Progenitor cell of endocrine pancreas (in vitro differentiated cells): ENCODE data around the gene SLIT3. TPM values are rescaled to one million over a fixed set of nuclear protein-coding genes. Genes with fewer than 3 reads are reported as not detected.

ENCODE experiments used
- DNase-seq: peaks from one replicate; pipeline ENCODE4 v3.0.0; 2021; ENCODE audit warnings: low spot score; ENCODE audit not compliant: unreplicated experiment
- H3K27ac Mint-ChIP-seq: 2 replicates; pipeline ENCODE4 v1.8.0; 2021; ENCODE audit warnings: mild to moderate bottlenecking, moderate library complexity, mixed read lengths
- H3K27me3 Mint-ChIP-seq: 2 replicates; pipeline ENCODE4 v1.8.0; 2021; ENCODE audit warnings: mixed read lengths
- H3K36me3 Mint-ChIP-seq: 2 replicates; pipeline ENCODE4 v1.8.0; 2022; ENCODE audit warnings: mixed read lengths; ENCODE audit not compliant: insufficient read depth
- H3K4me1 Mint-ChIP-seq: 2 replicates; pipeline ENCODE4 v1.8.0; 2021; ENCODE audit warnings: low read depth, mixed read lengths
- H3K4me3 Mint-ChIP-seq: 2 replicates; pipeline ENCODE4 v1.8.0; 2021; ENCODE audit warnings: low read depth, mild to moderate bottlenecking, moderate library complexity, mixed read lengths
- H3K9me3 Mint-ChIP-seq: 2 replicates; pipeline ENCODE4 v1.8.0; 2021; ENCODE audit warnings: low read depth, mixed read lengths
- CTCF ChIP-seq: fragments of 200-600 bp; sonication (generic); IDR thresholded peaks from one replicate; pipeline ENCODE4 v1.5.0; 2021; ENCODE audit warnings: antibody characterized with exemption, mild to moderate bottlenecking; ENCODE audit not compliant: unreplicated experiment
- total RNA-seq: library from RNA; stranded (reverse); gene quantifications from 2 replicates; pipeline ENCODE4 v1.2.1, GENCODE V29; 2021

Gene SLIT3
- total RNA-seq, 1 donor from 2014 or later = 18.8 TPM

GRCh38 chr5:169341556-169341955, 40.6 kb upstream of the SLIT3 start:
- no peaks in the 10 kb centered on the region for H3K4me1 Mint-ChIP-seq
- no peak overlapping the region for H3K27ac Mint-ChIP-seq
- no peaks in the 10 kb centered on the region for H3K36me3 Mint-ChIP-seq
- no peak for DNase-seq
- peaks cover 16% of the 10 kb centered on the region for H3K27me3 Mint-ChIP-seq
- H3K9me3 Mint-ChIP-seq = no peaks in the 10 kb centered on the region
- no peak overlapping the region for H3K4me3 Mint-ChIP-seq
- TF ChIP-seq CTCF = no peak

- H3K27me3 Mint-ChIP-seq = peaks cover 18% of the 10 kb centered on the region
- no peak overlapping the region for H3K27ac Mint-ChIP-seq
- TF ChIP-seq CTCF = no peak
- H3K4me1 Mint-ChIP-seq = no peaks in the 10 kb centered on the region
- no peak for DNase-seq
- H3K36me3 Mint-ChIP-seq = no peaks in the 10 kb centered on the region
- H3K4me3 Mint-ChIP-seq = no peak overlapping the region
- H3K9me3 Mint-ChIP-seq = no peaks in the 10 kb centered on the region
Measured at GRCh38 chr5:169339869-169340268, 38.9 kb upstream of the SLIT3 start.

GRCh38 chr5:169336242-169336641, 35.3 kb upstream of the SLIT3 start:
- Mint-ChIP-seq H3K4me1 (no peaks in the 10 kb centered on the region), H3K27ac (no peak overlapping the region), H3K36me3 (no peaks in the 10 kb centered on the region), H3K9me3 (no peaks in the 10 kb centered on the region), H3K4me3 (no peak overlapping the region), H3K27me3 (peaks cover 16% of the 10 kb centered on the region)
- TF ChIP-seq CTCF = no peak
- no peak for DNase-seq

GRCh38 chr5:169335806-169336205, 34.9 kb upstream of the SLIT3 start:
- H3K36me3 Mint-ChIP-seq = no peaks in the 10 kb centered on the region
- no peak overlapping the region for H3K27ac Mint-ChIP-seq
- H3K9me3 Mint-ChIP-seq = no peaks in the 10 kb centered on the region
- no peaks in the 10 kb centered on the region for H3K4me1 Mint-ChIP-seq
- peaks cover 16% of the 10 kb centered on the region for H3K27me3 Mint-ChIP-seq
- no peak for DNase-seq
- H3K4me3 Mint-ChIP-seq = no peak overlapping the region
- TF ChIP-seq CTCF = no peak

GRCh38 chr5:169333518-169333917, 32.6 kb upstream of the SLIT3 start:
- Mint-ChIP-seq H3K36me3 (no peaks in the 10 kb centered on the region), H3K27me3 (peaks cover 13% of the 10 kb centered on the region), H3K9me3 (no peaks in the 10 kb centered on the region), H3K4me3 (no peak overlapping the region), H3K4me1 (no peaks in the 10 kb centered on the region), H3K27ac (no peak overlapping the region)
- DNase-seq = no peak
- no peak for TF ChIP-seq CTCF
